ENCODE data around the gene DLG2. TPM values are rescaled to one million over a fixed set of nuclear protein-coding genes. Genes with fewer than 3 reads are reported as not detected.

Gene DLG2
- total and polyA plus RNA-seq, 9 of the 15 experiments (the other 6 are each of a cell fraction or from before 2014, with no cell fraction given), result 0.52 to 1.6 (median 0.95) TPM

DNA sequence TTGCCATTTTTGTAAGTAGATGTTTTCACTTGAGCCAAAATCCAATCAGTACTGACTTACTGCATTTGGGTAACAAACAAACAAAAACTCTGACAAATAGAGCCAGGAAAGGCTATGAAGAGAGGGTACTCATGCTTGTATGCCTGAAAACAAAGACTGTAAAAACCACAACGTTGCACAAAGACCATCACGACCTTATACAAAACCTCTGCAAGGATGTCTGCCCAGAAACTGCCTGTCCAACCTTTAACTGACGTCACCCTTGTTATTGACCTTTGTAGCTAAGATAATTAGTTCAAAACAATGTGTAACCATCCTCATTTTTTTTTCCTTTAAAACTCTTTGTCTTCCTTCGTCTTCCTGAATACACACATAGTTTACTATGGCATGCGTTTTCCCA, 38.6 kb upstream of the DLG2 start:
- no peaks in the 10 kb centered on the region for H3K27me3 ChIP-seq (ENCODE audit: control insufficient read depth in 2 of 2, insufficient read depth in 2 of 2, low read length in 2 of 2)
- H3K9ac ChIP-seq (ENCODE audit: insufficient read depth in 1 of 2, low read depth in 2 of 2, low read length in 2 of 2), result peak overlapping the region in 1 of 2 experiments; percentile 98; a peak in 1 of 4 replicates
- peak overlapping the region; percentile 98 for H3K27ac ChIP-seq (ENCODE audit: extremely low read depth, low read depth, low read length)
- H3K36me3 ChIP-seq (ENCODE audit: control insufficient read depth, insufficient read depth, low read length), result peaks cover 24% of the 10 kb centered on the region
- ChIA-PET CTCF (ENCODE audit: low intra/inter-chr PET ratio) (no interaction called here), POLR2A (interaction anchor here (1.5 to 1.7 kb wide), 2 partner anchors 9 to 27 kb away, joined by 4 to 5 read pairs; no protein-coding TSS in a partner anchor)
- intact Hi-C loops (cut with micrococcal nuclease) (loop anchor here (10.0 kb wide), 2 partner anchors 509 to 579 kb away; partner anchors contain the start of gene EED), in situ Hi-C loops (cut with MboI) (no loop called here)
- H3K4me3 ChIP-seq, result no peak overlapping the region
- H3K79me2 ChIP-seq (ENCODE audit: control insufficient read depth, insufficient read depth, low read length), result peaks cover 42% of the 10 kb centered on the region
- peaks cover 5 to 14% of the 10 kb centered on the region in 2 experiments; a peak in 3 of 5 replicates for H3K4me1 ChIP-seq (replicated peaks in 1 of 2; ENCODE audit: control insufficient read depth in 2 of 2, insufficient read depth in 2 of 2, low read length in 2 of 2)
- H3K9me3 ChIP-seq (replicated peaks; ENCODE audit: control insufficient read depth, insufficient read depth, low read depth, low read length), result no peaks in the 10 kb centered on the region
- no peak for ATAC-seq
- peaks cover 16% of the 10 kb centered on the region for H4K20me1 ChIP-seq (replicated peaks; ENCODE audit: control insufficient read depth, insufficient read depth, low read length)
- peak overlapping the region; percentile 99 for H2AFZ ChIP-seq (ENCODE audit: low read depth, low read length)
- no peaks in the 10 kb centered on the region for H3K9me1 ChIP-seq (ENCODE audit: control insufficient read depth, insufficient read depth, low read length)
- no peak for FAIRE-seq
- no peak for DNase-seq (ENCODE audit: extremely low read depth in 1 of 4, low spot score in 3 of 4)
- 41% methylated on average over 5 of the region's 5 CpGs for WGBS (ENCODE audit: insufficient coverage, low coverage, missing lambda C conversion rate)
- peak overlapping the region; percentile 95; the same call in 1 of the 2 replicates for H3K4me2 ChIP-seq (ENCODE audit: insufficient read depth, low read length)
- BruUV-seq (replicated peaks), result no TSS peak
- TF ChIP-seq, protein P1, sequence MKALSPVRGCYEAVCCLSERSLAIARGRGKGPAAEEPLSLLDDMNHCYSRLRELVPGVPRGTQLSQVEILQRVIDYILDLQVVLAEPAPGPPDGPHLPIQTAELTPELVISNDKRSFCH (CRISPR knock-in tag; IDR thresholded peaks at IDR 0.05), result no peak
- TF ChIP-seq, protein P1 (tag; IDR thresholded peaks at IDR 0.05), result 0 out of 2 replicates have a peak, but pooled peaks have one; percentile 19
- TF ChIP-seq L3MBTL2 (IDR thresholded peaks at IDR 0.05) (no peak), ATF7 (IDR thresholded peaks at IDR 0.05) (peak; percentile 9; the same call in 1 of the 2 replicates), NR2C1 (IDR thresholded peaks at IDR 0.05) (no peak), NR2C1 (tag; IDR thresholded peaks at IDR 0.05) (0 out of 2 replicates have a peak, but pooled peaks have one; percentile 28), FOXK1 (CRISPR knock-in tag; IDR thresholded peaks at IDR 0.05; ENCODE audit: borderline replicate concordance) (no peak)
- TF ChIP-seq, protein P2, sequence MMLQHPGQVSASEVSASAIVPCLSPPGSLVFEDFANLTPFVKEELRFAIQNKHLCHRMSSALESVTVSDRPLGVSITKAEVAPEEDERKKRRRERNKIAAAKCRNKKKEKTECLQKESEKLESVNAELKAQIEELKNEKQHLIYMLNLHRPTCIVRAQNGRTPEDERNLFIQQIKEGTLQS (IDR thresholded peaks at IDR 0.05), result peak; percentile 35; the same call in 1 of the 2 replicates
- TF ChIP-seq, protein P2 (CRISPR knock-in tag; conservative IDR thresholded peaks at IDR 0.05), result no peak

Data from K562 (cell line).